Fibroblast of skin of left biceps (primary cell): Measurements from ENCODE around the gene SPNS1.
"Not testable (repeated sequence)": the region's sequence is repeated elsewhere in the genome, so short reads cannot be mapped to it uniquely, and the experiment has no call there.

Source experiments
- DNase-seq, 2 experiments: peaks; one replicate each; pipeline ENCODE4 v3.0.0-alpha.2; 2013; ENCODE audit warnings: low read depth in 2 of 2

SPNS1 gene, protein sequence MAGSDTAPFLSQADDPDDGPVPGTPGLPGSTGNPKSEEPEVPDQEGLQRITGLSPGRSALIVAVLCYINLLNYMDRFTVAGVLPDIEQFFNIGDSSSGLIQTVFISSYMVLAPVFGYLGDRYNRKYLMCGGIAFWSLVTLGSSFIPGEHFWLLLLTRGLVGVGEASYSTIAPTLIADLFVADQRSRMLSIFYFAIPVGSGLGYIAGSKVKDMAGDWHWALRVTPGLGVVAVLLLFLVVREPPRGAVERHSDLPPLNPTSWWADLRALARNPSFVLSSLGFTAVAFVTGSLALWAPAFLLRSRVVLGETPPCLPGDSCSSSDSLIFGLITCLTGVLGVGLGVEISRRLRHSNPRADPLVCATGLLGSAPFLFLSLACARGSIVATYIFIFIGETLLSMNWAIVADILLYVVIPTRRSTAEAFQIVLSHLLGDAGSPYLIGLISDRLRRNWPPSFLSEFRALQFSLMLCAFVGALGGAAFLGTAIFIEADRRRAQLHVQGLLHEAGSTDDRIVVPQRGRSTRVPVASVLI

DNA sequence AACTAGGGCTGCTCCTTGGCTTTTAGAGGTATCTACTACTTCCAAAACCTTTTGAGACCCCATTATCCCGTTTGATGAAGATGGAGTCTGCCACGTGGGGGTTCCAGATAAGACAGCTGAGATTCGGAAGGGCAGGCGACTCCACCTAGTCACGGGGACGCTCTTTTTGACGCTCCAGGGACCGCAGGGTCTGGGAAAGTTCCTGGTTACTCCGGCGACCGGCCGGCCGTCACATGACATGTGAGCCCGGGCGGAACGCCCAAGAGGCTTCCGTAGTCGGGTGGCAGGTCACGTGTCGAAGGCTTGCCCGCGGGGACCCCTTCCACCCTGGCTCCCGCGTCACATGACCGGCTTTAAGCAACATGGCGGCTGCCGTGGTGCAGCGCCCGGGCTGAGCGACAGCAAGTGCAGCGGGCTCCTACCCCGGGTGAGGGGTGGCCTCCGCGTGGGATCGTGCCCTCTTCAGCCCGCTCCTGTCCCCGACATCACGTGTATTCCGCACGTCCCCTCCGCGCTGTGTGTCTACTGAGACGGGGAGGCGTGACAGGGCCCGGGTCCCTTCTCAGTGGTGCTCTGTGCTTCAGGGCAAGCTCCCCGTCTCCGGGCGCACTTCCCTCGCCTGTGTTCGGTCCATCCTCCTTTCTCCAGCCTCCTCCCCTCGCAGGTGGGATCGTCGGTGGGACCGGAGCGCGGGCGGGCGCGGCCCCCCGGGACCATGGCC is at the start of gene SPNS1:
TSS of gene SPNS1 (plus strand) at position 342 of the 721 bp plus-strand sequence. CDS start at position 716, 374 bp downstream.
- DNase-seq: peak; percentile 85 to 87

DNA sequence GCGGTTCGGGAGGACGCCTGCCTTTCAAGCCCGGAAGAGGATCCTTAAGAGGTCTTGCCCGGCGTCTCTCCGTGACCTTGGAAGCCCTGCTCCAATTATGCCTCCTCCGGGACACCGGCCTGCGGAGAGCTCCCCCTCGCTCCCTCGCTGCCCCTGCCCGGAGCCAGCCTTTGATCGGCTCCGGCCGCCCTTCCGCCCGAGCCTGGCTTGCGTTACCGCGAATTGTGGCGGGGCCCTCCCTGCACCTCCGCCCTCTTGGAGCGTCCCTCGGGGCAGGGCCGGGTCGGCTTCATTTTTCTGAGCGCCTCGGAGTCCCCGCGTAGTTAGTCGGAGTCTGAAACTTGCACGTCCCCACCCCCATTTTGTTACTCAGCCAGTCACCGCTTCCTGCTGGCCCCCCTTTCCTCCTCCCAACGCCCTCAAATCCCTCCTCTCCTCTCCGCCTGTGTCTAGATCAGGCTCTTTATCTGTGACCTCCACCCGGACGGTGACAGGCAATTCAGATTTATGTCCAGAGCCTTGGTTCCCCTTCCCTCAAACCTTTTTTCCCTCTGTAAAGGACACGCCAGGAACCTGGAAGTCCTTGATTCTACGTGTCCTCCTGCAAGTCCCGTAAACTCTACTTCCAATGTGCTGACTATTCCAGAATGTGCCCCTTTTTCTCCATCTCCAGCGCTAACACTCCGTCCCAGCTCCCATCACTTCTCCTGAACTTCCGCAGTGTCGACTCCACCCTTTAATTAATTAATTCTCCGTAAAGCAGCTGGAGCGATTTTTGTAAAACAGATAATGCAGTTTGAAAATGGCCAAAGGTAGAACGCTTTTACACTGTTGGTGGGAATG is 49.0 kb upstream of the SPNS1 start:
- peak; percentile 40 to 45 for DNase-seq

DNA sequence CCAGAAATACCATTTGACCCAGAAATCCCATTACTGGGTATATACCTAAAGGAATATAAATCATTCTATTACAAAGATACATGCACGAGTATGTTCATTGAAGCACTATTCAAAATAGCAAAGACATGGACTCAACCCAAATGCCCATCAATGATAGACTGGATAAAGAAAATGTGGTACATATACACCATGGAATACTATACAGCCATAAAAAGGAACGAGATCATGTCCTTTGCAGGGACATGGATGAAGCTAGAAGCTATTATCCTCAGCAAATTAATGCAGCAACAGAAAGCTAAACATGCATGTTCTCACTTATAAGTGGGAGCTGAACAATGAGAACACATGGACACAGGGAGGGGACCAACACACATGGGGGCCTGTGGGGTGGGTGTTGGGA is 48.3 kb upstream of the SPNS1 start:
- DNase-seq: not testable (repeated sequence)

DNA sequence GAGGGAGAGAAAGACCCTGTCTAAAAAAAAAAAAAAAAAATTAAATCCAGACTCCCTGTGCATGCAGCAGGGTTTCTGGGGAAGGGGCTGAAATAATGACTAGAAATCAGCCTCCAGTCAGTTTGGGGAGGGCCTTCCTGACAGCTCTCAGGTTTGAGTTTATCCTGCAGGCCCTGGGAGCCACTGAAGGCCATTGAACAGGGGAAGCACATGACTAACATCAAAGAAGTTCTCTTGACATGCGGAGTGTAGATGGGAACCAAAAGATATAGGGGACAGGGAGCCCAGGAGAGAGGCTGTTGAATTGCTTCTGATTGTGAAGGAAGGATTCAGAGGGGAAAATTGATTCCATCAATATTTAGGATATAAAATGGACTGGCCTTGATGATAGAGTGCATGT is 46.8 kb upstream of the SPNS1 start:
- DNase-seq: no peak

DNA sequence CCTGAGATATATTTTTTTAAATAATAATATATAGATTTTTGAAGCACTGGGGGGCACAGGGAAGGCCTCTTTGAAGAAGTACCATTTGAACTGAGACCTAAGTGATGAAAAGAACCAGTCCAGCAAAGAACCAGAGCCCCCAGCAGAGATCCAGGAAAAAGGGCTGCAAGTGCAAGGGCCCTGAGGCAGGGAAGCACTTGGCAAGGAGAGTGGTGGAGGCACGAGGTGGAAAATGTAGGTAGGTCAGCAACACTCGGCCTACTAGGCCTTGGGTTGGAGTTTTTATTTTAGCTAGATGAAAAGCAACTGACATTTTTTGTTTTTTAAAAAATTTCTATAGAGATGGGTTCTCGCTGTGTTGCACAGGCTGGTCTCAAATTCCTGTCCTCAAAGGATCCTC is 44.4 kb upstream of the SPNS1 start:
- no peak for DNase-seq

DNA sequence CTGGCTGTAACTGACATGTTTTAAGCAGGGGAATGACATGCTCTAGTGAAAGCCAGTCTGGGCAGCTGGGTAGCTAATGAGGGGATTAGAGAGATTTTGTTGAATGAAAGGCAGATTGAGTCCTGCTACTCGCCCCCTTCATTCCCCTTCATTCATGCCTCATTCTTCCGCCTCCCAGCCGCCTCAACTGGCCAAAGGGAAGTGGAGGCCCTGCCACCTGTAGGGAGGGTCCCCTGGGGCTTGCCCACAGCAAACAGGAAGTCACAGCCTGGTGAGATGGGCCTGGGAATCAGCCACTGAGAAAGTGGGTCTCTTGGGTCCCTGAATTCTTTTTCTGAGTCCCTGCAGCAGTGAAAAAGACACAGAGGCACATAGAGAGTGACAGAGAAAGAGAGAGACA is 43.9 kb upstream of the SPNS1 start:
- DNase-seq: no peak

DNA sequence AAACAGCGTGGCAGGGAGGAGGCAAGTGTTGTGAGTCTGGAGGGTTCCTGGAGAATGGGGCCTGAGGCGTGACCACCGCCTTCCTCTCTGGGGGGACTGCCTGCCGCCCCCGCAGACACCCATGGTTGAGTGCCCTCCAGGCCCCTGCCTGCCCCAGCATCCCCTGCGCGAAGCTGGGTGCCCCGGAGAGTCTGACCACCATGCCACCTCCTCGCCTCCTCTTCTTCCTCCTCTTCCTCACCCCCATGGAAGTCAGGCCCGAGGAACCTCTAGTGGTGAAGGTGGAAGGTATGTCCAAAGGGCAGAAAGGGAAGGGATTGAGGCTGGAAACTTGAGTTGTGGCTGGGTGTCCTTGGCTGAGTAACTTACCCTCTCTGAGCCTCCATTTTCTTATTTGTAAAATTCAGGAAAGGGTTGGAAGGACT is 42.8 kb upstream of the SPNS1 start, which contains the start of gene CD19:
TSS of gene CD19 (plus strand) at position 171 of the 425 bp plus-strand sequence. CDS start at position 201, 30 bp downstream.
- no peak for DNase-seq

DNA sequence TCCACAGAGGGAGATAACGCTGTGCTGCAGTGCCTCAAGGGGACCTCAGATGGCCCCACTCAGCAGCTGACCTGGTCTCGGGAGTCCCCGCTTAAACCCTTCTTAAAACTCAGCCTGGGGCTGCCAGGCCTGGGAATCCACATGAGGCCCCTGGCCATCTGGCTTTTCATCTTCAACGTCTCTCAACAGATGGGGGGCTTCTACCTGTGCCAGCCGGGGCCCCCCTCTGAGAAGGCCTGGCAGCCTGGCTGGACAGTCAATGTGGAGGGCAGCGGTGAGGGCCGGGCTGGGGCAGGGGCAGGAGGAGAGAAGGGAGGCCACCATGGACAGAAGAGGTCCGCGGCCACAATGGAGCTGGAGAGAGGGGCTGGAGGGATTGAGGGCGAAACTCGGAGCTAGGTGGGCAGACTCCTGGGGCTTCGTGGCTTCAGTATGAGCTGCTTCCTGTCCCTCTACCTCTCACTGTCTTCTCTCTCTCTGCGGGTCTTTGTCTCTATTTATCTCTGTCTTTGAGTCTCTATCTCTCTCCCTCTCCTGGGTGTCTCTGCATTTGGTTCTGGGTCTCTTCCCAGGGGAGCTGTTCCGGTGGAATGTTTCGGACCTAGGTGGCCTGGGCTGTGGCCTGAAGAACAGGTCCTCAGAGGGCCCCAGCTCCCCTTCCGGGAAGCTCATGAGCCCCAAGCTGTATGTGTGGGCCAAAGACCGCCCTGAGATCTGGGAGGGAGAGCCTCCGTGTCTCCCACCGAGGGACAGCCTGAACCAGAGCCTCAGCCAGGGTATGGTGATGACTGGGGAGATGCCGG is 42.0 kb upstream of the SPNS1 start:
- no peak for DNase-seq

DNA sequence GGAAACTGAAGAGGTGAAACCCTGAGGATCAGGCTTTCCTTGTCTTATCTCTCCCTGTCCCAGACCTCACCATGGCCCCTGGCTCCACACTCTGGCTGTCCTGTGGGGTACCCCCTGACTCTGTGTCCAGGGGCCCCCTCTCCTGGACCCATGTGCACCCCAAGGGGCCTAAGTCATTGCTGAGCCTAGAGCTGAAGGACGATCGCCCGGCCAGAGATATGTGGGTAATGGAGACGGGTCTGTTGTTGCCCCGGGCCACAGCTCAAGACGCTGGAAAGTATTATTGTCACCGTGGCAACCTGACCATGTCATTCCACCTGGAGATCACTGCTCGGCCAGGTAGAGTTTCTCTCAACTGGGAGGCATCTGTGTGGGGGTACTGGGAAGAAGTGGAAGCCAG is 41.4 kb upstream of the SPNS1 start:
- no peak for DNase-seq

DNA sequence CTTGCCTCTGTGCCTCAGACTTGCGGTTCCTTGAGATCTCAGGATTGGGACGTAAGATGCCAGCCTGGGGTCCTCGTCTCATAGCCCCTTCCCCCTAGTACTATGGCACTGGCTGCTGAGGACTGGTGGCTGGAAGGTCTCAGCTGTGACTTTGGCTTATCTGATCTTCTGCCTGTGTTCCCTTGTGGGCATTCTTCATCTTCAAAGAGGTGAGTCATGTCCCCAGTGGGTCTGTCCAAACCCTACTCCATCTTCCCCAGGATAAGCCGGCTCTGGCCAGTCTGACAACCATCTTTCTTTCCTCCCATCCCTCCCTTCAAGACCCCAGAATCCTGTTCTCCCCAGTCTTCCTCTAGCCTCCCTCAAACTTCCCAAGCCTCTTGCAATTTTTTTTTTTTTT is 39.2 kb upstream of the SPNS1 start:
- DNase-seq: no peak

DNA sequence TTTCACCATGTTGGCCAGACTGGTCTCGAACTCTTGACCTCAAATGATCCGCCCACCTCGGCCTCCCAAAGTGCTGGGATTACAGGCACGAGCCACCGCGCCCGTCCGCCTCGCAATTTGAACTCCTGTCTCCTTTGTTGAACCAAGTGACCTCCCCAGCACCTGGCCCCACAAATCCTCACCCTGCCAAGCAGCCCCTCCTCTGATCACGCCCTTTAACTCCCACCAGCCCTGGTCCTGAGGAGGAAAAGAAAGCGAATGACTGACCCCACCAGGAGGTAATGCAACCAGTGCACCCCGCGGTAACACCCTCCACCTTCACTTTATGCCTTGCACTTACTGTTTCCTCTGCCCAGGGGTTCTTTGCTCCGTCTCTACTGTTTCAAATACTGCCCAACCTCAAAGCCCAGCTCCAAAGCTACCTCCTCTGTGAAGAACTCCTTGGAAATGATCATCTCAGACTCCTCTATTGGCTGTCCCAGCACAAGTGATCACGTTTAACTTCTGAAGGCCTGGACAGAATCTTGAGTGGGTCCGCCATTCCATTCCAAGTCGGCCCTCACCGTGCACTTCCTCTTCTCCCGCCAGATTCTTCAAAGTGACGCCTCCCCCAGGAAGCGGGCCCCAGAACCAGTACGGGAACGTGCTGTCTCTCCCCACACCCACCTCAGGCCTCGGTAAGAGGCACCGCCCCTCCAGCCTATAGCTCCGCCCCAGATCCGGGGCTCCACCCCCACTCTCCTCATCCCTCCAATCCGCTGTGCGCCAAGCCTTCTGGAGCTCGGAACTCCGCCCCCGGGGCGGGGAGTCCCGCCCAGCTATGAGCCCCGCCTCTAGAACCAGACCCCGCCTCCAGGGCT is 38.4 kb upstream of the SPNS1 start:
- peak; percentile 28 to 30 for DNase-seq

DNA sequence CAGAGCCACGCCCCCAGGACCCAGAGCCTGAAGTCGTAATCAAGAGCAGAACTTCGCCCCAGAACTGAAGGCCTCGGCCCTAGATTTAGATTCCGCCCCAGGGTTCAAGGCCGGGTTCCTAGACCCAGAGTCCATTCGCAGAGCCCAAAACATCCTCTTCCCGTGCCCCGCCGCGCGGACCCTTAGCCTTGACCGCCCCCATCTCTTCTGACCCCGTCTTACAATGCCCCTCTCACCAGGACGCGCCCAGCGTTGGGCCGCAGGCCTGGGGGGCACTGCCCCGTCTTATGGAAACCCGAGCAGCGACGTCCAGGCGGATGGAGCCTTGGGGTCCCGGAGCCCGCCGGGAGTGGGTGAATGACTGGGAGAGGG is 37.8 kb upstream of the SPNS1 start:
- DNase-seq: no peak

DNA sequence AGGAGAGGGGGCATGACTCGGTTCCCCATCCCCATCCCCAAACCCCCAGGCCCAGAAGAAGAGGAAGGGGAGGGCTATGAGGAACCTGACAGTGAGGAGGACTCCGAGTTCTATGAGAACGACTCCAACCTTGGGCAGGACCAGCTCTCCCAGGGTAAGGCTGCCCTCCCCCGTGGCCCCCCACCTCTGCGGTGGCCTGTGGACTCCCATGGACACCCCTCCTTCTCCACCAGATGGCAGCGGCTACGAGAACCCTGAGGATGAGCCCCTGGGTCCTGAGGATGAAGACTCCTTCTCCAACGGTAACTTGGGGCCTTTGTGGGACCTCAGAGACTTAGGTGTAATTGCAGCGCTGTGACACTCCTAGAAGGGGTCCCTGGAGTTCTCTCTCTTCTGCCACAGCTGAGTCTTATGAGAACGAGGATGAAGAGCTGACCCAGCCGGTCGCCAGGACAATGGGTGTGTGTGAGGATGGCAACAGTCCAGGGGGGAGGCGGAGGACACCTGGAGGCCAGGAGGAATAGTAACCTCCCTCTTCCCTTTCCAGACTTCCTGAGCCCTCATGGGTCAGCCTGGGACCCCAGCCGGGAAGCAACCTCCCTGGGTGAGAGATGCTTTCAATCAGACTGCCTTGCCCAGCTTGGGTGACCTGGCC is 37.2 kb upstream of the SPNS1 start:
- DNase-seq: no peak

DNA sequence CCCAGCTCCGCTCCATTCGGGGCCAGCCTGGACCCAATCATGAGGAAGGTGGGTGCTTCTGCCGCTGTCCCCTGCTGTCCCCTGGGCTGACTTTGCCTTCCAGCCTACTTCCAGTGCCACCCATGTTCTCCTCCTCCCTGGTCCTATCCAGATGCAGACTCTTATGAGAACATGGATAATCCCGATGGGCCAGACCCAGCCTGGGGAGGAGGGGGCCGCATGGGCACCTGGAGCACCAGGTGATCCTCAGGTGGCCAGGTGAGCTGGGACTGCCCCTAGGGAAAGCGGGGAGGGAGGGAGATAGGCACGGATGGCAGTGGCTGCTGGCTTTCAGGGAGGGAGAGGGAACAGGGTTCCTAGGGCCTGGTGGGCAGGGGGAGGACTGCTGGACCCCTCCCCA is 35.9 kb upstream of the SPNS1 start:
- no peak for DNase-seq

DNA sequence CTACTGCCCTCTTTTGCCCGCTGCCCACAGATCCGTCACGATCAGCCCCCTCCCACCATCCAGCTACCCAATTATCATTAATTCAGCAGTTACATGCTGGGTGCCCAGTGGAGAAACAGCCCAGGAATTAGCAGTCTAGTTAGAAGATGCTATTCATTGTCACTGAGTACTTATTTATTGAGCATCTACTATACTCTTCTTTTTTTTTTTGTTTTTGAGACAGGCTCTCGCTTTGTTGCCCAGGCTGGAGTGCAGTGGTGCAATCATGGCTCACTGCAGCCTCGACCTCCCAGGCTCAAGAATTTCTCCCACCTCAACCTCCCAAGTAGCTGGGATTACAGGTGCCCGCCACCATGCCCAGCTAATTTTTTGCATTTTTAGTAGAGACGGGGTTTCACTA is 34.8 kb upstream of the SPNS1 start:
- not testable (repeated sequence) for DNase-seq

DNA sequence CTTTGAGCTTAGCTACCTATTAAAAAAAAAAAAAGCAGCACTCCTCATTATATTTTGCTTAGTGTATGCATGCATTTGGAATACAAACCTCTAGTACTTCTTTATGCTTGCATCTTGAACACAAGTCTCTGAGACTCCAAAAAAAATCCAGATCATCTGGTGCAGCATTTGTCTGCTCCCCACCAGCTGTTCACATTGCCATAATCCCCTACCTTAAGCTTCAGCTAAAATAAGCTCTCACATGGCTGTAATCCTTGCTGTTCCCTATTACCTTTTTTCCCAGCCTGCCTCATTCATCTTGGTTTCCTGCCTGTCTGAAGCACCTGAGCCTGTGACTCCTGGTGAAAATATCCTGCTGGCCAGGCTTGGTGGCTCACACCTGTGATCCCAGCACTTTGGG is 31.3 kb upstream of the SPNS1 start:
- DNase-seq: no peak

DNA sequence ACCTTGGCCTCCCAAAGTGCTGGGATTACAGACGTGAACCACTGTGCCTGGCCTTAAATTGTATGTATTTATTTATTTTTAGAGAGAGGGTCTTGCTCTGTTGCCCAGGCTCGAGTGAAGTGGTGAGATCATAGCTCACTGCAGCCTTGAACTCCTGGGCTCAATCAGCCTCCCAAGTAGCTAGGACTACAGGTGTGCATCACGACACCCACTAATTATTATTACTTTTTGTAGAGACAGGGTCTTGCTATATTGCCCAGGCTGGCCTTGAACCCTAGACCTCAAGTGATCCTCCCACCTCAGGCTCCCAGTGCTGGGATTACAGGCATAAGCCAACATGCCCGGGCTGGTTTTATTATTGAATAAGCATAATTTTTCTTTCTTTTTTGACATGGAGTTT is 27.9 kb upstream of the SPNS1 start:
- DNase-seq: no peak

DNA sequence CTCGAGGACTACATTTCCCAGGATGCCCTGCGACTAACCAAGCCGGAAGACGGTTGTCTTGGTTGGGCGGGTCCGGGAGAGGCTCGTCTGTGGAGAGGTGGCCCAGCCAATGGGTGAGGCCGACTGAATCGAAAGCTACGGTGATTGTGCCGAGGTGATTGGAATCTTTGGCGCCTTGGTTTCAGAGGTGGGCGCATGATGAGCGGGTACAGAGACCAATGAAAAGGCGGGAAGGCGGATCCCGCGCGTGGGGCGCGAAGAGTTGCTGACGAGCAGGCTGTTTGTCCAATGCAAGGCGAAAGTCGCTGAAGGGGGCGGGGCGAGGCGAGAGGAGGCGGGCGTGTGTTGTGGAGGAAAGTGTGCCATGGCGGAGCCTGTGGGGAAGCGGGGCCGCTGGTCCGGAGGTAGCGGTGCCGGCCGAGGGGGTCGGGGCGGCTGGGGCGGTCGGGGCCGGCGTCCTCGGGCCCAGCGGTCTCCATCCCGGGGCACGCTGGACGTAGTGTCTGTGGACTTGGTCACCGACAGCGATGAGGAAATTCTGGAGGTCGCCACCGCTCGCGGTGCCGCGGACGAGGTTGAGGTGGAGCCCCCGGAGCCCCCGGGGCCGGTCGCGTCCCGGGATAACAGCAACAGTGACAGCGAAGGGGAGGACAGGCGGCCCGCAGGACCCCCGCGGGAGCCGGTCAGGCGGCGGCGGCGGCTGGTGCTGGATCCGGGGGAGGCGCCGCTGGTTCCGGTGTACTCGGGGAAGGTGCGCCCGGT is 23.7 kb upstream of the SPNS1 start, which contains the start of gene NFATC2IP:
TSS of gene NFATC2IP (plus strand) at position 290 of the 762 bp plus-strand sequence. CDS start at position 365, 75 bp downstream.
- peak; percentile 100 for DNase-seq
